Gastrocnemius medialis (tissue), 4 donors: Measurements from ENCODE around the gene ENKD1. TPM values are rescaled to one million over a fixed set of nuclear protein-coding genes. Genes with fewer than 3 reads are reported as not detected.

Experiments used
- ATAC-seq, 2 donors: fragments of 150-250 bp; one replicate each; pipeline ENCODE4 v1.9.1; 2016
- DNase-seq, 2 donors: peaks; one replicate each; pipeline ENCODE4 v3.0.0-alpha.2; 2019
- H3K27ac ChIP-seq, 4 donors: fragments of 200-600 bp; sonication (generic); 1 replicate in 1 of 4; 2 replicates in 3 of 4; pipeline ENCODE4 v1.5.1; 2016 to 2018; ENCODE audit warnings: mild to moderate bottlenecking in 2 of 4, moderate library complexity in 1 of 4
- H3K27me3 ChIP-seq, 3 donors: fragments of 200-600 bp; sonication (generic) in 2 of 3; 1 replicate in 1 of 3; 2 replicates in 2 of 3; pipeline versions ENCODE4 v1.5.1 to v1.6.0; 2016 to 2019; ENCODE audit warnings: mild to moderate bottlenecking in 1 of 3, moderate library complexity in 1 of 3
- H3K36me3 ChIP-seq, 2 donors: fragments of 200-600 bp; sonication (generic) in 1 of 2; one replicate each; pipeline ENCODE4 v1.5.1; 2017 to 2018
- H3K4me1 ChIP-seq, 2 donors: fragments of 200-600 bp; sonication (generic) in 1 of 2; one replicate each; pipeline ENCODE4 v1.5.1; 2016 to 2017; ENCODE audit warnings: mild to moderate bottlenecking in 2 of 2
- H3K4me3 ChIP-seq, 4 donors: fragments of 200-600 bp; sonication (generic) in 3 of 4; 1 replicate in 1 of 4; 2 replicates in 3 of 4; pipeline ENCODE4 v1.5.1; 2016 to 2019; ENCODE audit warnings: mild to moderate bottlenecking in 2 of 4
- H3K9me3 ChIP-seq, 3 donors: fragments of 200-600 bp; sonication (generic) in 2 of 3; 1 replicate in 1 of 3; 2 replicates in 2 of 3; pipeline ENCODE4 v1.5.1; 2016 to 2019
- POLR2A ChIP-seq, 2 donors: fragments of 450-650 bp; IDR thresholded peaks; one replicate each; pipeline ENCODE4 v1.6.1; 2017; ENCODE audit warnings: antibody characterized with exemption in 2 of 2, mild to moderate bottlenecking in 2 of 2, moderate library complexity in 2 of 2
- in situ Hi-C, 4 donors: fragments of 200-750 bp; cut with MboI; loops; one replicate each; pipeline versions ENCODE4 v1.15.0 to v1.8.0; 2017; ENCODE audit warnings: low sequenced_read_pairs in 4 of 4
- intact Hi-C: fragments of 100-400 bp; cut with DNase I; formaldehyde crosslinking; loops from one replicate; pipeline ENCODE4 v1.15.1; 2023; ENCODE audit warnings: low total_unique reads
- total RNA-seq, 4 donors: library from RNA; depleted of rRNA; stranded (reverse); fragments of >200 nt; gene quantifications; one replicate each; pipeline versions ENCODE4 v1.1.0 to v1.2.3, GENCODE V29; 2016
- TF ChIP-seq, protein P1 (sequence below), 5 experiments: fragments of 450-650 bp in 3 of 5; fragments of 200-600 bp in 2 of 5; sonication (generic) in 2 of 5; IDR thresholded peaks in 4 of 5; conservative IDR thresholded peaks in 1 of 5; 1 replicate in 4 of 5; 2 replicates in 1 of 5; pipeline ENCODE4 v1.5.1; 2016 to 2019; ENCODE audit warnings: antibody characterized with exemption in 5 of 5, mild to moderate bottlenecking in 3 of 5, moderate library complexity in 3 of 5

The ENKD1 gene
- total RNA-seq, 4 donors from 2014 or later = 8.1 to 14.2 (median 11.2) TPM

GRCh38 chr16:67710607-67711006 lies 44.1 kb upstream of the ENKD1 start:
- H3K4me1 ChIP-seq = peaks cover 16 to 23% of the 10 kb centered on the region in 2 donors
- no peaks in the 10 kb centered on the region for H3K27me3 ChIP-seq
- no peak overlapping the region for H3K4me3 ChIP-seq
- no peak for DNase-seq
- H3K27ac ChIP-seq = no peak overlapping the region
- no peaks in the 10 kb centered on the region for H3K9me3 ChIP-seq
- in situ Hi-C loops (no loop called here), intact Hi-C loops (no loop called here)
- TF ChIP-seq, protein P1, sequence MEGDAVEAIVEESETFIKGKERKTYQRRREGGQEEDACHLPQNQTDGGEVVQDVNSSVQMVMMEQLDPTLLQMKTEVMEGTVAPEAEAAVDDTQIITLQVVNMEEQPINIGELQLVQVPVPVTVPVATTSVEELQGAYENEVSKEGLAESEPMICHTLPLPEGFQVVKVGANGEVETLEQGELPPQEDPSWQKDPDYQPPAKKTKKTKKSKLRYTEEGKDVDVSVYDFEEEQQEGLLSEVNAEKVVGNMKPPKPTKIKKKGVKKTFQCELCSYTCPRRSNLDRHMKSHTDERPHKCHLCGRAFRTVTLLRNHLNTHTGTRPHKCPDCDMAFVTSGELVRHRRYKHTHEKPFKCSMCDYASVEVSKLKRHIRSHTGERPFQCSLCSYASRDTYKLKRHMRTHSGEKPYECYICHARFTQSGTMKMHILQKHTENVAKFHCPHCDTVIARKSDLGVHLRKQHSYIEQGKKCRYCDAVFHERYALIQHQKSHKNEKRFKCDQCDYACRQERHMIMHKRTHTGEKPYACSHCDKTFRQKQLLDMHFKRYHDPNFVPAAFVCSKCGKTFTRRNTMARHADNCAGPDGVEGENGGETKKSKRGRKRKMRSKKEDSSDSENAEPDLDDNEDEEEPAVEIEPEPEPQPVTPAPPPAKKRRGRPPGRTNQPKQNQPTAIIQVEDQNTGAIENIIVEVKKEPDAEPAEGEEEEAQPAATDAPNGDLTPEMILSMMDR (IDR thresholded peaks at IDR 0.05 in 4 of 5, conservative IDR thresholded peaks at IDR 0.05 in 1 of 5) = no peak
- no peak for TF ChIP-seq POLR2A (IDR thresholded peaks at IDR 0.05)
- H3K36me3 ChIP-seq = no peaks in the 10 kb centered on the region
- no peak for ATAC-seq

DNA sequence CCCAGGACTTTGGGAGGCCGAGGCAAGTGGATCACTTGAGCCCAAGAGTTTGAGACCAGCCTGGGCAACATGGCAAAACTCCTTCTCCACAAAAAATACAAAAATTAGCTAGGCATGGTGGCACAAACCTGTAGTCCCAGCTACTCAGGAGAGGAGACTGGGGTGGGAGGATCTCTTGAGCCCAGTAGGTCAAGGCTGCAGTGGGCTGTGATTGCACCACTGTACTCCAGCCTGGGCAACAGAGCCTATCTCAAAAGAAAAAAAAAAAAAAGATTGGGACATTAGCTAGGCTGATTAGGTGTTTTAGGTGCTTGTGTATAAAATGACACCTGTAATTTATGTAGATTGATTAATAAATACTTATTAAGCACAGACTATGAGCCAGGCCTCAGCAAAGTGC lies 42.5 kb upstream of the ENKD1 start:
- no peaks in the 10 kb centered on the region for H3K9me3 ChIP-seq
- H3K4me1 ChIP-seq = peaks cover 30 to 36% of the 10 kb centered on the region in 2 donors
- H3K27ac ChIP-seq = peak overlapping the region; percentile 71 to 81 (median 73)
- intact Hi-C loops = loop anchor here (2.0 kb wide), 1 partner anchor 32 kb away; no protein-coding TSS in a partner anchor
- ATAC-seq = no peak
- H3K27me3 ChIP-seq = no peaks in the 10 kb centered on the region
- in situ Hi-C loops = no loop called here
- H3K4me3 ChIP-seq = no peak overlapping the region
- no peak for DNase-seq
- TF ChIP-seq POLR2A (IDR thresholded peaks at IDR 0.05) = no peak
- TF ChIP-seq, protein P1 (IDR thresholded peaks at IDR 0.05 in 4 of 5, conservative IDR thresholded peaks at IDR 0.05 in 1 of 5) = no peak
- no peaks in the 10 kb centered on the region for H3K36me3 ChIP-seq

- in situ Hi-C loops = no loop called here
Observed at GRCh38 chr16:67708368-67708771, 41.8 kb upstream of the ENKD1 start.

DNA sequence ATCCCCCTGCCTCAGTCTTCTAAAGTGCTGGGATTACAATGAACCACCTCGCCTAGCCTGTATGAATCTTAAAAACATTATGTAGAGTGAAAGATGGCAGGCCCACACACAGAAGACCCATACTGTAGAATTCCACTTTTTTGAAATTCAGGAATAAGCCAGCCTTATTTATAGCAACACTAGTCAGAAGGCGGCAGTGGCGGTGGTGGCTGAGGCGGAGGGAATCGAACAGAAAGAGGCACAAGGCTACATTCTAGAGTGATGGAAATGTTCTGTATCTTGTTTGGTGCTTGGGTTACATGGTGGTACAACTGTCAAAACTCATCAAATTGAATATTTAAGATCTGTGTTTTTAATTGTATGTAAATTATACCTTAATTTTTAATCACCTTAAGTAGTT lies 41.2 kb upstream of the ENKD1 start:
- Histone ChIP-seq H3K9me3 (no peaks in the 10 kb centered on the region), H3K36me3 (no peaks in the 10 kb centered on the region), H3K27ac (peak overlapping the region; percentile 71 to 81 (median 73)), H3K27me3 (no peaks in the 10 kb centered on the region), H3K4me1 (peaks cover 42 to 47% of the 10 kb centered on the region in 2 donors), H3K4me3 (no peak overlapping the region)
- no peak for TF ChIP-seq POLR2A (IDR thresholded peaks at IDR 0.05)
- TF ChIP-seq, protein P1 (IDR thresholded peaks at IDR 0.05 in 4 of 5, conservative IDR thresholded peaks at IDR 0.05 in 1 of 5) = no peak
- DNase-seq = no peak
- in situ Hi-C loops (no loop called here), intact Hi-C loops (loop anchor here (2.0 kb wide), 1 partner anchor 33 kb away; no protein-coding TSS in a partner anchor)
- ATAC-seq = no peak

More at GRCh38 chr16:67708368-67708771, 41.8 kb upstream of the ENKD1 start:
- DNase-seq (peak; percentile 50 to 63), ATAC-seq (peak; percentile 82 to 95)
- Histone ChIP-seq H3K36me3 (no peaks in the 10 kb centered on the region), H3K4me3 (no peak overlapping the region), H3K27me3 (no peaks in the 10 kb centered on the region), H3K27ac (peak overlapping the region; percentile 71 to 81 (median 73)), H3K4me1 (peaks cover 37 to 42% of the 10 kb centered on the region in 2 donors), H3K9me3 (no peaks in the 10 kb centered on the region)
- peak; percentile 8 to 52 for TF ChIP-seq POLR2A (IDR thresholded peaks at IDR 0.05)
- TF ChIP-seq, protein P1 (IDR thresholded peaks at IDR 0.05 in 4 of 5, conservative IDR thresholded peaks at IDR 0.05 in 1 of 5) = no peak
- intact Hi-C loops = loop anchor here (2.0 kb wide), 1 partner anchor 32 kb away; no protein-coding TSS in a partner anchor

DNA sequence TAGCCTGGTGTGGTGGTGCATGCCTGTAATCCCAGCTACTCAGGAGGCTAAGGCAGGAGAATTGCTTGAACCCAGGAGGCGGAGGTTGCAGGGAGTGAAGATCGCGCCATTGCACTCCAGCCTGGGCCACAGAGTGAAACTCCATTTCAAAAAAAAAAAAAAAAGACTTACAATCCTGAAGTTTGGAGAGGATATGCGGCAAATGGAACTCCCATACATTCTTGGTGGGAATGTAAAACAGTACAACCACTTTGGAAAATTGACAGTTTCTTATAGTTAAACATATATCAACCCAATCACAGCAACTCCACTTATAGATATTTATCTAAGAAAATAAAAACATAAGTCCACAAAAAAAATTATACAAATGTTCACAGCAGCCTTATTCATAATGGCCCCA lies 40.7 kb upstream of the ENKD1 start:
- DNase-seq (no peak), ATAC-seq (no peak)
- Histone ChIP-seq H3K36me3 (no peaks in the 10 kb centered on the region), H3K27me3 (no peaks in the 10 kb centered on the region), H3K4me1 (peaks cover 43 to 53% of the 10 kb centered on the region in 2 donors), H3K27ac (peak overlapping the region; percentile 71 to 81 (median 73)), H3K4me3 (no peak overlapping the region), H3K9me3 (no peaks in the 10 kb centered on the region)
- intact Hi-C loops = no loop called here
- in situ Hi-C loops = no loop called here
- TF ChIP-seq, protein P1 (IDR thresholded peaks at IDR 0.05 in 4 of 5, conservative IDR thresholded peaks at IDR 0.05 in 1 of 5) = no peak
